MM.1S (cell line): ENCODE data around the gene USP25.

Source experiments
- DNase-seq: peaks from one replicate; pipeline ENCODE4 v3.0.0-alpha.2; 2015
- H2AFZ ChIP-seq: fragments of 300-600 bp; sonication (generic); 2 replicates; pipeline ENCODE4 v1.6.0; 2016; ENCODE audit warnings: antibody characterized with exemption, low read length
- H3F3A ChIP-seq: fragments of 300-600 bp; sonication (generic); 2 replicates; pipeline ENCODE4 v1.6.1; 2016; ENCODE audit warnings: mild to moderate bottlenecking, antibody characterized with exemption, low read length, moderate library complexity, mixed read lengths; ENCODE audit not compliant: insufficient read depth
- H3K27ac ChIP-seq: fragments of 300-600 bp; sonication (generic); 2 replicates; pipeline ENCODE4 v1.5.1; 2016; ENCODE audit warnings: mild to moderate bottlenecking, low read length
- H3K27me3 ChIP-seq: fragments of 300-600 bp; sonication (generic); replicated peaks from 2 replicates; pipeline ENCODE4 v1.6.0; 2016; ENCODE audit warnings: low read length; ENCODE audit not compliant: insufficient read depth
- H3K36me3 ChIP-seq: fragments of 300-600 bp; sonication (generic); replicated peaks from 2 replicates; pipeline ENCODE4 v1.6.1; 2016; ENCODE audit warnings: mild to moderate bottlenecking, low read length, mixed read lengths; ENCODE audit not compliant: insufficient read depth
- H3K4me1 ChIP-seq: fragments of 300-600 bp; sonication (generic); 2 replicates; pipeline ENCODE4 v1.6.1; 2016; ENCODE audit warnings: low read length, mixed read lengths
- H3K4me2 ChIP-seq: fragments of 300-600 bp; sonication (generic); 2 replicates; pipeline ENCODE4 v1.6.0; 2016; ENCODE audit warnings: low read depth, low read length
- H3K4me3 ChIP-seq: fragments of 300-600 bp; sonication (generic); 2 replicates; pipeline ENCODE4 v1.5.1; 2016; ENCODE audit warnings: low read length, mixed read lengths
- H3K79me2 ChIP-seq: fragments of 300-600 bp; sonication (generic); 2 replicates; pipeline ENCODE4 v1.6.1; 2016; ENCODE audit warnings: mixed run types, low read length, mixed read lengths
- H3K9ac ChIP-seq: fragments of 300-600 bp; sonication (generic); 2 replicates; pipeline ENCODE4 v1.6.1; 2016; ENCODE audit warnings: low read length, mixed read lengths
- H3K9me2 ChIP-seq: fragments of 300-600 bp; sonication (generic); replicated peaks from 2 replicates; pipeline ENCODE4 v1.6.1; 2016; ENCODE audit warnings: mild to moderate bottlenecking, low read length, mixed read lengths; ENCODE audit not compliant: insufficient read depth
- H3K9me3 ChIP-seq: fragments of 300-600 bp; sonication (generic); replicated peaks from 2 replicates; pipeline ENCODE4 v1.6.1; 2016; ENCODE audit warnings: mild to moderate bottlenecking, low read length, mixed read lengths; ENCODE audit not compliant: insufficient read depth
- H4K20me1 ChIP-seq: fragments of 300-600 bp; sonication (generic); 2 replicates; pipeline ENCODE4 v1.6.1; 2016; ENCODE audit warnings: mild to moderate bottlenecking, low read length, moderate library complexity, mixed read lengths; ENCODE audit not compliant: insufficient read depth
- CTCF ChIP-seq: fragments of 300-600 bp; sonication (generic); IDR thresholded peaks from 2 replicates; pipeline ENCODE4 v1.5.1; 2016; ENCODE audit warnings: antibody characterized with exemption, low read length, mixed read lengths
- EZH2 ChIP-seq: fragments of 300-600 bp; sonication (generic); optimal IDR thresholded peaks from 2 replicates; pipeline ENCODE3; 2017; ENCODE audit warnings: low read depth, mild to moderate bottlenecking, antibody characterized with exemption, low read length, mixed read lengths
- EZH2phosphoT487 ChIP-seq: fragments of 300-600 bp; sonication (generic); IDR thresholded peaks from 2 replicates; pipeline ENCODE4 v1.6.1; 2018; ENCODE audit warnings: antibody characterized with exemption, low read length

Gene USP25

GRCh38 chr21:15740383-15740782 lies 10.6 kb downstream of the USP25 start:
- TF ChIP-seq EZH2, result no peak
- no peak for TF ChIP-seq EZH2phosphoT487
- no peak for TF ChIP-seq CTCF
- Histone ChIP-seq H3K9me3 (no peaks in the 10 kb centered on the region), H2AFZ (no peak overlapping the region), H3K9ac (no peak overlapping the region), H4K20me1 (no peaks in the 10 kb centered on the region; the same call in 1 of the 2 replicates), H3K4me2 (no peak overlapping the region), H3K27me3 (no peaks in the 10 kb centered on the region), H3F3A (no peaks in the 10 kb centered on the region), H3K36me3 (no peaks in the 10 kb centered on the region), H3K79me2 (peaks cover 96% of the 10 kb centered on the region), H3K9me2 (no peaks in the 10 kb centered on the region), H3K27ac (no peak overlapping the region), H3K4me3 (no peak overlapping the region), H3K4me1 (no peaks in the 10 kb centered on the region)
- DNase-seq, result no peak

GRCh38 chr21:15741510-15741909 lies 11.7 kb downstream of the USP25 start:
- Histone ChIP-seq H3K4me1 (no peaks in the 10 kb centered on the region), H2AFZ (no peak overlapping the region), H3K9ac (no peak overlapping the region), H4K20me1 (no peaks in the 10 kb centered on the region; the same call in 1 of the 2 replicates), H3K27me3 (no peaks in the 10 kb centered on the region), H3K9me3 (no peaks in the 10 kb centered on the region), H3K4me3 (no peak overlapping the region), H3K9me2 (no peaks in the 10 kb centered on the region), H3K36me3 (no peaks in the 10 kb centered on the region), H3K79me2 (peaks cover 96% of the 10 kb centered on the region), H3F3A (no peaks in the 10 kb centered on the region), H3K27ac (no peak overlapping the region), H3K4me2 (no peak overlapping the region)
- DNase-seq, result no peak
- TF ChIP-seq CTCF (no peak), EZH2phosphoT487 (no peak), EZH2 (no peak)

- Histone ChIP-seq H3K9me2 (no peaks in the 10 kb centered on the region), H3K9me3 (no peaks in the 10 kb centered on the region), H2AFZ (no peak overlapping the region), H3F3A (no peaks in the 10 kb centered on the region), H3K4me2 (no peak overlapping the region), H3K79me2 (peaks cover 95% of the 10 kb centered on the region), H3K27ac (no peak overlapping the region), H3K36me3 (no peaks in the 10 kb centered on the region), H3K27me3 (no peaks in the 10 kb centered on the region), H3K4me1 (no peaks in the 10 kb centered on the region), H3K9ac (no peak overlapping the region), H4K20me1 (no peaks in the 10 kb centered on the region; the same call in 1 of the 2 replicates), H3K4me3 (no peak overlapping the region)
- no peak for TF ChIP-seq CTCF
- TF ChIP-seq EZH2phosphoT487, result no peak
- no peak for TF ChIP-seq EZH2
- no peak for DNase-seq
Observed at GRCh38 chr21:15742052-15742670, 12.4 kb downstream of the USP25 start.
